A549 treated with DMSO at 1 μM for 4 hours (cell line): ENCODE measurements around the gene LAYN. TPM values are rescaled to one million over a fixed set of nuclear protein-coding genes. Genes with fewer than 3 reads are reported as not detected.

Source experiments
- total RNA-seq: library from RNA; stranded (reverse); fragments of 200-300 nt; extraction: Qiagen RNA extraction; gene quantifications from 5 replicates; pipeline ENCODE4 v1.2.3, GENCODE V29; 2022; ENCODE audit warnings: low read depth

LAYN gene
- 4.2 to 6.0 TPM (median 5.6 TPM) in 5 replicates for total RNA-seq

GRCh38 chr11:111540114-111540936 is at the start of gene LAYN:
Gene LAYN, plus strand, starts transcription at chr11:111540720. Its CDS starts 124 bp downstream, at chr11:111540844.

GRCh38 chr11:111512296-111513239 is 28.0 kb upstream of the LAYN start, which contains the start of gene BTG4:
Gene BTG4, minus strand, starts transcription at chr11:111512386. Its CDS starts 13,610 bp downstream, at chr11:111498776.

GRCh38 chr11:111514216-111515031 is 26.1 kb upstream of the LAYN start, which contains the start of gene HOATZ:
Gene HOATZ, plus strand, starts transcription at chr11:111514778. Its CDS starts 7 bp downstream, at chr11:111514785.

GRCh38 chr11:111601979-111602864 is 61.7 kb downstream of the LAYN start, which contains the start of gene SIK2:
Gene SIK2, plus strand, starts transcription at chr11:111602449. Its CDS starts 115 bp downstream, at chr11:111602564.

Other genes with a start within 250 kb of the LAYN start
- 0.43 to 1.1 TPM (median 0.94 TPM) in 5 replicates for gene POU2AF3, start 242.2 kb upstream of the LAYN start, total RNA-seq
- not detected in 5 replicates for gene POU2AF1, start 161.4 kb upstream of the LAYN start, total RNA-seq
- 0.09 to 0.26 TPM in 2 of 5 replicates, not detected in the others for gene BTG4, start 28.3 kb upstream of the LAYN start, total RNA-seq
- not detected in 5 replicates for gene HOATZ, start 25.9 kb upstream of the LAYN start, total RNA-seq
- gene SIK2, start 61.7 kb downstream of the LAYN start, total RNA-seq, result 4.8 to 6.3 TPM (median 6.0 TPM) in 5 replicates
- 15.5 to 19.7 TPM (median 18.3 TPM) in 5 replicates for gene PPP2R1B, start 225.7 kb downstream of the LAYN start, total RNA-seq